K562 (cell line): ENCODE measurements around the gene CHD5. TPM values are rescaled to one million over a fixed set of nuclear protein-coding genes. Genes with fewer than 3 reads are reported as not detected.

Experiments
- ATAC-seq: fragments of 200-7000 bp; cut with Tn5 transposase; 3 replicates; pipeline ENCODE4 v1.9.1; 2020; ENCODE audit warnings: moderate library complexity
- BruUV-seq: library from RNA; stranded (reverse); fragments of 400-500 nt; replicated peaks from 2 replicates; lab custom pipeline; 2021; lab: Mats Ljungman, UMichigan
- CTCF ChIA-PET: fragments of 300-600 bp; formaldehyde crosslinking; extraction: SDS; loops from one replicate; lab custom pipeline; 2021; ENCODE audit warnings: low intra/inter-chr PET ratio; lab: Yijun Ruan, JAX
- POLR2A ChIA-PET: fragments of 300-600, 350-650 bp; sonication (Branson Sonifier 250); formaldehyde crosslinking; extraction: SDS; loops from one replicate; lab custom pipeline; 2021; ENCODE audit warnings: antibody characterized with exemption, inconsistent platforms; lab: Yijun Ruan, JAX
- DNase-seq, 4 experiments: peaks; one replicate each; pipeline versions ENCODE4 v3.0.0 to v3.0.0-alpha.2; 2011 to 2018; ENCODE audit warnings: low spot score in 3 of 4, mixed read lengths in 3 of 4; ENCODE audit errors: extremely low read depth in 1 of 4
- FAIRE-seq: peaks from 2 replicates; lab custom pipeline; 2011; peaks lifted over from hg19 to GRCh38; lab: Jason Lieb, UNC
- H2AFZ ChIP-seq: 2 replicates; pipeline ENCODE4 v1.6.0; 2011; ENCODE audit warnings: low read depth, low read length, control low read depth, inconsistent platforms
- H3K27ac ChIP-seq: fragments of 200-600 bp; 3 replicates; pipeline ENCODE4 v1.8.0; 2011; ENCODE audit warnings: low read depth, mild to moderate bottlenecking, control low read depth, inconsistent platforms, low read length, moderate library complexity, mixed read lengths; ENCODE audit errors: extremely low read depth
- H3K27me3 ChIP-seq, 2 experiments: fragments of 300-600 bp in 1 of 2; 2 replicates in 1 of 2; 3 replicates in 1 of 2; pipeline versions ENCODE4 v1.6.0 to v1.8.0; 2011; ENCODE audit warnings: inconsistent platforms in 2 of 2, low read length in 2 of 2, mild to moderate bottlenecking in 1 of 2, mixed read lengths in 1 of 2, moderate library complexity in 1 of 2; ENCODE audit not compliant: control insufficient read depth in 2 of 2, insufficient read depth in 2 of 2
- H3K36me3 ChIP-seq: fragments of 300-600 bp; 3 replicates; pipeline ENCODE4 v1.8.0; 2011; ENCODE audit warnings: mild to moderate bottlenecking, low read length, inconsistent platforms; ENCODE audit not compliant: control insufficient read depth, insufficient read depth
- H3K4me1 ChIP-seq, 2 experiments: fragments of 200-600 bp in 1 of 2; replicated peaks in 1 of 2; 2 replicates in 1 of 2; 3 replicates in 1 of 2; pipeline versions ENCODE4 v1.5.1 to v1.8.0; 2011; ENCODE audit warnings: inconsistent platforms in 2 of 2, low read length in 2 of 2, mild to moderate bottlenecking in 1 of 2, mixed read lengths in 1 of 2, moderate library complexity in 1 of 2; ENCODE audit not compliant: control insufficient read depth in 2 of 2, insufficient read depth in 2 of 2
- H3K4me2 ChIP-seq: 2 replicates; pipeline ENCODE4 v1.6.1; 2011; ENCODE audit warnings: low read length, control low read depth, inconsistent platforms, mixed read lengths; ENCODE audit not compliant: insufficient read depth
- H3K4me3 ChIP-seq: fragments of 200-600 bp; sonication (generic), shearing (Covaris generic); 2 replicates; pipeline ENCODE4 v1.5.1; 2016; ENCODE audit warnings: control low read depth, inconsistent platforms
- H3K79me2 ChIP-seq: fragments of 200-600 bp; 3 replicates; pipeline ENCODE4 v1.8.0; 2011; ENCODE audit warnings: low read length, inconsistent platforms; ENCODE audit not compliant: control insufficient read depth, insufficient read depth
- H3K9ac ChIP-seq, 2 experiments: 2 replicates each; pipeline versions ENCODE4 v1.6.0 to v1.6.1; 2011; ENCODE audit warnings: low read depth in 2 of 2, low read length in 2 of 2, control low read depth in 1 of 2, inconsistent platforms in 1 of 2, mild to moderate bottlenecking in 1 of 2, mixed read lengths in 1 of 2; ENCODE audit not compliant: insufficient read depth in 1 of 2
- H3K9me1 ChIP-seq: one replicate; pipeline ENCODE4 v1.6.0; 2011; ENCODE audit warnings: inconsistent platforms, mild to moderate bottlenecking, low read length, moderate library complexity; ENCODE audit not compliant: control insufficient read depth, insufficient read depth
- H3K9me3 ChIP-seq: replicated peaks from 2 replicates; pipeline ENCODE4 v1.5.1; 2011; ENCODE audit warnings: low read depth, low read length, inconsistent platforms; ENCODE audit not compliant: control insufficient read depth, insufficient read depth
- H4K20me1 ChIP-seq: replicated peaks from 2 replicates; pipeline ENCODE4 v1.6.1; 2011; ENCODE audit warnings: low read length, inconsistent platforms, mixed read lengths; ENCODE audit not compliant: control insufficient read depth, insufficient read depth
- ATF4 ChIP-seq: fragments of 450-650 bp; formaldehyde crosslinking; IDR thresholded peaks from 2 replicates; pipeline ENCODE4 v1.4.0; 2022; ENCODE audit warnings: mild to moderate bottlenecking, moderate library complexity
- BHLHE40 ChIP-seq: IDR thresholded peaks from 2 replicates; pipeline ENCODE4 v1.6.1; 2011; ENCODE audit warnings: low read length, improper control_type of control experiment
- BRD9 ChIP-seq: fragments of 450-650 bp; IDR thresholded peaks from 2 replicates; pipeline ENCODE4 v1.6.1; 2018; ENCODE audit warnings: low read depth; ENCODE audit not compliant: partially characterized antibody
- FOXK1 ChIP-seq: sonication (generic); formaldehyde crosslinking; IDR thresholded peaks from 2 replicates; pipeline ENCODE4 v1.8.0; 2022; ENCODE audit warnings: missing genetic modification reagents, mild to moderate bottlenecking, borderline replicate concordance
- HLTF ChIP-seq: fragments of 450-650 bp; IDR thresholded peaks from 2 replicates; pipeline ENCODE4 v1.6.1; 2016
- NR3C1 ChIP-seq: sonication (generic); formaldehyde crosslinking; IDR thresholded peaks from 2 replicates; pipeline ENCODE4 v1.8.1; 2022; ENCODE audit warnings: missing genetic modification reagents
- RAD21 ChIP-seq, 2 experiments: fragments of 250-450 bp in 1 of 2; fragments of 450-650 bp in 1 of 2; sonication (Bioruptor Pico) in 1 of 2; formaldehyde crosslinking in 1 of 2; IDR thresholded peaks in 1 of 2; conservative IDR thresholded peaks in 1 of 2; 2 replicates each; pipeline versions ENCODE4 v1.4.0 to v1.8.0; 2020 to 2022; ENCODE audit warnings: mild to moderate bottlenecking in 2 of 2, moderate library complexity in 1 of 2
- SLC30A9 ChIP-seq: fragments of 250-450 bp; sonication (Bioruptor Pico); IDR thresholded peaks from 2 replicates; pipeline ENCODE4 v1.8.0; 2022; ENCODE audit warnings: mild to moderate bottlenecking, moderate library complexity
- ZBTB49 ChIP-seq: sonication (generic); formaldehyde crosslinking; IDR thresholded peaks from 2 replicates; pipeline ENCODE4 v1.8.0; 2022; ENCODE audit warnings: missing genetic modification reagents, mild to moderate bottlenecking, borderline replicate concordance
- ZNF24 ChIP-seq: fragments of 450-650 bp; IDR thresholded peaks from 2 replicates; pipeline ENCODE4 v1.6.1; 2016
- ZNF3 ChIP-seq: fragments of 250-450 bp; sonication (Bioruptor Pico); IDR thresholded peaks from 2 replicates; pipeline ENCODE4 v1.5.0; 2021; ENCODE audit warnings: mild to moderate bottlenecking, moderate library complexity
- ZNF41 ChIP-seq: fragments of 250-450 bp; sonication (Bioruptor Pico); conservative IDR thresholded peaks from 2 replicates; pipeline ENCODE4 v1.4.0; 2020; ENCODE audit warnings: mild to moderate bottlenecking
- ZNF644 ChIP-seq: fragments of 200-800 bp; sonication (Bioruptor generic); IDR thresholded peaks from 2 replicates; pipeline ENCODE4 v1.6.1; 2016; ENCODE audit warnings: low read depth, missing genetic modification characterization, missing compliant biosample characterization
- ZNF668 ChIP-seq: fragments of 250-450 bp; sonication (Bioruptor Pico); IDR thresholded peaks from 2 replicates; pipeline ENCODE4 v1.8.0; 2022; ENCODE audit warnings: mild to moderate bottlenecking, inconsistent platforms
- WGBS: fragments of 100-300 bp; shearing (Covaris generic); methylation state at CpG from one replicate; pipeline ENCODE4 v1.1.6; 2016; ENCODE audit warnings: low coverage, mixed read lengths; ENCODE audit not compliant: insufficient coverage; ENCODE audit errors: missing lambda C conversion rate; 5-methylcytosine and 5-hydroxymethylcytosine counted together
- in situ Hi-C: fragments of 300-500 bp; cut with MboI; formaldehyde crosslinking; loops from 4 replicates; pipeline ENCODE4 v1.15.0; 2018; ENCODE audit warnings: inconsistent platforms, mixed read lengths
- intact Hi-C: fragments of 100-400 bp; cut with micrococcal nuclease; formaldehyde crosslinking; loops from 2 replicates; pipeline ENCODE4 v1.14.2; 2022
- polyA plus RNA-seq, 8 experiments: library from polyadenylated mRNA; depleted of rRNA in 4 of 8; stranded (reverse) in 5 of 8; unstranded in 3 of 8; fragments of >200 nt; fragmentation: Nextera tagmentation in 2 of 8; fragmentation: Illumina TruSeq in 1 of 8; extraction: Ambion mirVana in 2 of 8; extraction: Trizol in 1 of 8; gene quantifications; 2 replicates each; pipeline versions ENCODE4 v1.2.1 to v1.2.3, GENCODE V29; 2011 to 2014; ENCODE audit warnings: inconsistent platforms in 1 of 8, missing spikeins in 1 of 8
- total RNA-seq, 7 experiments: library from RNA; depleted of rRNA in 6 of 7; stranded (reverse); fragments of >200 nt in 6 of 7; fragmentation: Illumina TruSeq in 2 of 7; extraction: Trizol in 2 of 7; gene quantifications; 2 replicates each; pipeline versions ENCODE4 v1.2.1 to v1.2.3, GENCODE V29; 2011 to 2021; ENCODE audit warnings: low replicate concordance in 1 of 7

Gene CHD5
- total and polyA plus RNA-seq, 9 of the 15 experiments (the other 6 are each of a cell fraction or from before 2014, with no cell fraction given) = 0.03 to 0.52 (median 0.11) TPM; not detected in 2

- H3K4me3 ChIP-seq = no peak overlapping the region
- no peak for DNase-seq
- peaks cover 7% of the 10 kb centered on the region; the same call in 1 of the 2 replicates for H3K9me3 ChIP-seq
- in situ Hi-C loops (no loop called here), intact Hi-C loops (no loop called here)
- no TSS peak for BruUV-seq
- ChIA-PET CTCF (no interaction called here), POLR2A (no interaction called here)
- H3K9ac ChIP-seq = no peak overlapping the region
- no peak overlapping the region for H3K4me2 ChIP-seq
- peaks cover 0 to 10% of the 10 kb centered on the region in 2 experiments; a peak in 3 of 5 replicates for H3K4me1 ChIP-seq
- no peaks in the 10 kb centered on the region for H3K36me3 ChIP-seq
- no peak for TF ChIP-seq NR3C1 (CRISPR knock-in tag)
- TF ChIP-seq ZNF24 = no peak
- no peak for TF ChIP-seq RAD21 (CRISPR knock-in tag; conservative IDR thresholded peaks at IDR 0.05 in 1 of 2, IDR thresholded peaks at IDR 0.05 in 1 of 2)
- TF ChIP-seq ZNF644 (tag) = no peak
- TF ChIP-seq BRD9 = no peak
- no peak for TF ChIP-seq ZNF41 (CRISPR knock-in tag)
- TF ChIP-seq ZBTB49 (CRISPR knock-in tag) = no peak
- TF ChIP-seq HLTF = no peak
- TF ChIP-seq ZNF3 = no peak
- no peak for TF ChIP-seq BHLHE40
- TF ChIP-seq FOXK1 = no peak
- TF ChIP-seq ATF4 (CRISPR knock-in tag) = no peak
- no peak for TF ChIP-seq SLC30A9
- no peak for TF ChIP-seq ZNF668
- no peak for ATAC-seq
- no peak overlapping the region for H3K27ac ChIP-seq
- 5% methylated on average over 11 of the region's 11 CpGs for WGBS
- no peak overlapping the region for H2AFZ ChIP-seq
- FAIRE-seq = no peak
- no peaks in the 10 kb centered on the region for H3K79me2 ChIP-seq
- peaks cover 56 to 89% of the 10 kb centered on the region in 2 experiments; a peak in 4 of 5 replicates for H3K27me3 ChIP-seq
- H4K20me1 ChIP-seq = peaks cover 17% of the 10 kb centered on the region
- H3K9me1 ChIP-seq = no peaks in the 10 kb centered on the region
Measured at GRCh38 chr1:6134206-6134605, 45.9 kb downstream of the CHD5 start.
